SK-N-SH (cell line): Measurements from ENCODE around the gene WDR64. TPM values are rescaled to one million over a fixed set of nuclear protein-coding genes. Genes with fewer than 3 reads are reported as not detected.

Experiments used
- CTCF ChIA-PET: fragments of 300-600, 350-600 bp; formaldehyde crosslinking; extraction: SDS; loops from one replicate; lab custom pipeline; 2021; lab: Yijun Ruan, JAX
- POLR2A ChIA-PET: fragments of 350-600 bp; sonication (Branson Sonifier 250); formaldehyde crosslinking; extraction: SDS; loops from one replicate; lab custom pipeline; 2020; ENCODE audit warnings: antibody characterized with exemption, inconsistent platforms; lab: Yijun Ruan, JAX
- DNase-seq: peaks from one replicate; pipeline ENCODE4 v3.0.0; 2012
- H2AFZ ChIP-seq: fragments of 200-600 bp; sonication (generic); 2 replicates; pipeline ENCODE4 v1.8.1; 2016; ENCODE audit warnings: antibody characterized with exemption, mild to moderate bottlenecking, low read depth
- H3F3A ChIP-seq: fragments of 200-600 bp; sonication (generic); replicated peaks from 2 replicates; pipeline ENCODE3; 2016; ENCODE audit warnings: antibody characterized with exemption, mild to moderate bottlenecking; ENCODE audit not compliant: insufficient read depth
- H3K27ac ChIP-seq, 2 experiments: fragments of 200-500 bp in 1 of 2; fragments of 200-600 bp in 1 of 2; sonication (Bioruptor generic) in 1 of 2; sonication (generic), shearing (Covaris generic) in 1 of 2; 2 replicates each; pipeline versions ENCODE4 v1.5.1 to v1.6.1; 2014 to 2016; ENCODE audit warnings: low read depth in 2 of 2, inconsistent platforms in 1 of 2, low read length in 1 of 2, mild to moderate bottlenecking in 1 of 2, mixed read lengths in 1 of 2
- H3K27me3 ChIP-seq: fragments of 200-600 bp; sonication (generic), shearing (Covaris generic); 2 replicates; pipeline ENCODE4 v1.6.1; 2016; ENCODE audit warnings: mixed run types; ENCODE audit not compliant: insufficient read depth
- H3K36me3 ChIP-seq, 2 experiments: fragments of 200-500 bp in 1 of 2; fragments of 200-600 bp in 1 of 2; sonication (Bioruptor generic) in 1 of 2; sonication (generic) in 1 of 2; replicated peaks in 1 of 2; 2 replicates each; pipeline versions ENCODE3 to v1.5.1; 2014 to 2016; ENCODE audit warnings: low read length in 1 of 2, mild to moderate bottlenecking in 1 of 2; ENCODE audit not compliant: insufficient read depth in 2 of 2, control insufficient read depth in 1 of 2
- H3K4me1 ChIP-seq, 2 experiments: fragments of 200-500 bp in 1 of 2; fragments of 200-600 bp in 1 of 2; sonication (Bioruptor generic) in 1 of 2; sonication (generic), shearing (Covaris generic) in 1 of 2; 2 replicates each; pipeline versions ENCODE4 v1.5.1 to v1.6.1; 2014 to 2016; ENCODE audit warnings: low read depth in 1 of 2, low read length in 1 of 2, mixed run types in 1 of 2; ENCODE audit not compliant: insufficient read depth in 2 of 2, control insufficient read depth in 1 of 2
- H3K4me2 ChIP-seq: fragments of 200-600 bp; sonication (generic), shearing (Covaris generic); 2 replicates; pipeline ENCODE4 v1.6.1; 2017; ENCODE audit warnings: mixed run types
- H3K4me3 ChIP-seq, 2 experiments: fragments of 200-500 bp in 1 of 2; fragments of 200-600 bp in 1 of 2; sonication (Bioruptor generic) in 1 of 2; sonication (generic), shearing (Covaris generic) in 1 of 2; 2 replicates each; pipeline versions ENCODE4 v1.5.1 to v1.8.1; 2014 to 2016; ENCODE audit warnings: low read depth in 2 of 2, inconsistent platforms in 1 of 2, low read length in 1 of 2, mild to moderate bottlenecking in 1 of 2, mixed read lengths in 1 of 2, moderate library complexity in 1 of 2
- H3K79me2 ChIP-seq: fragments of 200-600 bp; sonication (generic); 2 replicates; pipeline ENCODE4 v1.8.1; 2017; ENCODE audit warnings: mild to moderate bottlenecking; ENCODE audit not compliant: insufficient read depth
- H3K9ac ChIP-seq: fragments of 200-600 bp; sonication (generic); 2 replicates; pipeline ENCODE4 v1.6.1; 2017; ENCODE audit warnings: mixed run types
- H3K9me2 ChIP-seq: fragments of 200-600 bp; sonication (generic); 2 replicates; pipeline ENCODE4 v1.6.1; 2017; ENCODE audit warnings: mixed run types
- H3K9me3 ChIP-seq: fragments of 200-600 bp; sonication (generic); 2 replicates; pipeline ENCODE4 v1.6.1; 2017; ENCODE audit warnings: mixed run types, mild to moderate bottlenecking, moderate library complexity
- H4K20me1 ChIP-seq: fragments of 200-600 bp; sonication (generic); 2 replicates; pipeline ENCODE4 v1.6.1; 2017; ENCODE audit warnings: mild to moderate bottlenecking, mixed run types; ENCODE audit not compliant: insufficient read depth
- CHD2 ChIP-seq: fragments of 150-350 bp; IDR thresholded peaks from 2 replicates; pipeline ENCODE4 v1.6.1; 2018; ENCODE audit warnings: low read length; ENCODE audit not compliant: partially characterized antibody
- EP300 ChIP-seq, 2 experiments: IDR thresholded peaks; 2 replicates each; pipeline versions ENCODE4 v1.4.0 to v1.6.1; 2012; ENCODE audit warnings: borderline replicate concordance in 1 of 2, low read depth in 1 of 2, low read length in 1 of 2
- FOSL2 ChIP-seq: IDR thresholded peaks from 2 replicates; pipeline ENCODE4 v1.4.0; 2012; ENCODE audit warnings: low read depth, mild to moderate bottlenecking, moderate library complexity, borderline replicate concordance
- GABPA ChIP-seq: IDR thresholded peaks from 2 replicates; pipeline ENCODE4 v1.4.0; 2012; ENCODE audit warnings: low read depth, mild to moderate bottlenecking
- IRF3 ChIP-seq: fragments of 150-350 bp; IDR thresholded peaks from 2 replicates; pipeline ENCODE4 v1.6.1; 2016; ENCODE audit warnings: mild to moderate bottlenecking, low read depth, low read length
- JUND ChIP-seq: IDR thresholded peaks from 2 replicates; pipeline ENCODE4 v1.4.0; 2012
- MEF2A ChIP-seq: IDR thresholded peaks from 2 replicates; pipeline ENCODE4 v1.4.0; 2012; ENCODE audit warnings: low read depth, borderline replicate concordance
- MXI1 ChIP-seq: IDR thresholded peaks from 2 replicates; pipeline ENCODE4 v1.6.1; 2012; ENCODE audit warnings: mild to moderate bottlenecking, low read depth, low read length, improper control_type of control experiment
- NFIC ChIP-seq: IDR thresholded peaks from 2 replicates; pipeline ENCODE4 v1.4.0; 2012; ENCODE audit warnings: borderline replicate concordance
- RAD21 ChIP-seq: IDR thresholded peaks from 2 replicates; pipeline ENCODE4 v1.6.1; 2012; ENCODE audit warnings: mild to moderate bottlenecking, low read length
- RCOR1 ChIP-seq: fragments of 150-350 bp; IDR thresholded peaks from 2 replicates; pipeline ENCODE4 v1.6.1; 2017; ENCODE audit warnings: antibody characterized with exemption, low read length
- RFX5 ChIP-seq: IDR thresholded peaks from 2 replicates; pipeline ENCODE4 v1.6.1; 2012; ENCODE audit warnings: mild to moderate bottlenecking, improper control_type of control experiment, low read length
- RXRA ChIP-seq: IDR thresholded peaks from 2 replicates; pipeline ENCODE4 v1.4.0; 2012; ENCODE audit warnings: low read depth, mild to moderate bottlenecking, borderline replicate concordance
- SMC3 ChIP-seq: IDR thresholded peaks from 2 replicates; pipeline ENCODE4 v1.6.1; 2012; ENCODE audit warnings: low read depth, low read length, improper control_type of control experiment
- TAF1 ChIP-seq: IDR thresholded peaks from 2 replicates; pipeline ENCODE4 v1.6.1; 2012; ENCODE audit warnings: low read depth, mild to moderate bottlenecking, low read length, moderate library complexity, borderline replicate concordance
- YY1 ChIP-seq: IDR thresholded peaks from 2 replicates; pipeline ENCODE4 v1.4.0; 2012; ENCODE audit warnings: low read depth, mild to moderate bottlenecking
- WGBS: methylation state at CpG from one replicate; pipeline ENCODE4 v1.1.6; 2017; ENCODE audit warnings: low lambda C conversion rate; 5-methylcytosine and 5-hydroxymethylcytosine counted together
- polyA plus RNA-seq, 3 experiments: library from polyadenylated mRNA; depleted of rRNA; stranded (reverse); fragments of >200 nt; gene quantifications; 2 replicates each; pipeline ENCODE4 v1.2.3, GENCODE V29; 2012
- TF ChIP-seq, protein P1 (sequence below): IDR thresholded peaks from 2 replicates; pipeline ENCODE4 v1.6.1; 2012; ENCODE audit warnings: mild to moderate bottlenecking, low read depth, low read length, moderate library complexity
- TF ChIP-seq, protein P2 (sequence below): IDR thresholded peaks from 2 replicates; pipeline ENCODE4 v1.4.0; 2012; ENCODE audit warnings: low read depth, borderline replicate concordance
- TF ChIP-seq, protein P3 (sequence below): IDR thresholded peaks from 2 replicates; pipeline ENCODE4; 2012
- TF ChIP-seq, protein P4 (sequence below): fragments of 150-350 bp; IDR thresholded peaks from 2 replicates; pipeline ENCODE4 v1.6.1; 2017; ENCODE audit warnings: antibody characterized with exemption, low read length, low read depth, borderline replicate concordance

Gene WDR64
- polyA plus RNA-seq, 1 of the 3 experiments (the other 2 are of a cell fraction) = not detected

GRCh38 chr1:241724741-241725356 is 72.8 kb downstream of the WDR64 start:
- Histone ChIP-seq H3F3A (no peaks in the 10 kb centered on the region), H3K27me3 (no peaks in the 10 kb centered on the region), H3K9ac (no peak overlapping the region), H2AFZ (no peak overlapping the region), H3K4me2 (no peak overlapping the region), H3K79me2 (no peaks in the 10 kb centered on the region), H3K9me2 (no peaks in the 10 kb centered on the region), H3K9me3 (no peaks in the 10 kb centered on the region), H4K20me1 (no peaks in the 10 kb centered on the region), H3K4me3 (no peak overlapping the region), H3K27ac (no peak overlapping the region), H3K36me3 (no peaks in the 10 kb centered on the region), H3K4me1 (no peaks in the 10 kb centered on the region)
- ChIA-PET CTCF (interaction anchor here (0.7 kb wide), 2 partner anchors 61 to 70 kb away, joined by 3 read pairs; no protein-coding TSS in a partner anchor), POLR2A (no interaction called here)
- TF ChIP-seq RCOR1 = no peak
- TF ChIP-seq SMC3 = no peak
- no peak for TF ChIP-seq NFIC
- TF ChIP-seq TAF1 = no peak
- TF ChIP-seq RAD21 = no peak
- TF ChIP-seq RXRA = no peak
- TF ChIP-seq MEF2A = no peak
- TF ChIP-seq, protein P1, sequence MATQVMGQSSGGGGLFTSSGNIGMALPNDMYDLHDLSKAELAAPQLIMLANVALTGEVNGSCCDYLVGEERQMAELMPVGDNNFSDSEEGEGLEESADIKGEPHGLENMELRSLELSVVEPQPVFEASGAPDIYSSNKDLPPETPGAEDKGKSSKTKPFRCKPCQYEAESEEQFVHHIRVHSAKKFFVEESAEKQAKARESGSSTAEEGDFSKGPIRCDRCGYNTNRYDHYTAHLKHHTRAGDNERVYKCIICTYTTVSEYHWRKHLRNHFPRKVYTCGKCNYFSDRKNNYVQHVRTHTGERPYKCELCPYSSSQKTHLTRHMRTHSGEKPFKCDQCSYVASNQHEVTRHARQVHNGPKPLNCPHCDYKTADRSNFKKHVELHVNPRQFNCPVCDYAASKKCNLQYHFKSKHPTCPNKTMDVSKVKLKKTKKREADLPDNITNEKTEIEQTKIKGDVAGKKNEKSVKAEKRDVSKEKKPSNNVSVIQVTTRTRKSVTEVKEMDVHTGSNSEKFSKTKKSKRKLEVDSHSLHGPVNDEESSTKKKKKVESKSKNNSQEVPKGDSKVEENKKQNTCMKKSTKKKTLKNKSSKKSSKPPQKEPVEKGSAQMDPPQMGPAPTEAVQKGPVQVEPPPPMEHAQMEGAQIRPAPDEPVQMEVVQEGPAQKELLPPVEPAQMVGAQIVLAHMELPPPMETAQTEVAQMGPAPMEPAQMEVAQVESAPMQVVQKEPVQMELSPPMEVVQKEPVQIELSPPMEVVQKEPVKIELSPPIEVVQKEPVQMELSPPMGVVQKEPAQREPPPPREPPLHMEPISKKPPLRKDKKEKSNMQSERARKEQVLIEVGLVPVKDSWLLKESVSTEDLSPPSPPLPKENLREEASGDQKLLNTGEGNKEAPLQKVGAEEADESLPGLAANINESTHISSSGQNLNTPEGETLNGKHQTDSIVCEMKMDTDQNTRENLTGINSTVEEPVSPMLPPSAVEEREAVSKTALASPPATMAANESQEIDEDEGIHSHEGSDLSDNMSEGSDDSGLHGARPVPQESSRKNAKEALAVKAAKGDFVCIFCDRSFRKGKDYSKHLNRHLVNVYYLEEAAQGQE = no peak
- no peak for TF ChIP-seq RFX5
- TF ChIP-seq CHD2 = no peak
- TF ChIP-seq, protein P2, sequence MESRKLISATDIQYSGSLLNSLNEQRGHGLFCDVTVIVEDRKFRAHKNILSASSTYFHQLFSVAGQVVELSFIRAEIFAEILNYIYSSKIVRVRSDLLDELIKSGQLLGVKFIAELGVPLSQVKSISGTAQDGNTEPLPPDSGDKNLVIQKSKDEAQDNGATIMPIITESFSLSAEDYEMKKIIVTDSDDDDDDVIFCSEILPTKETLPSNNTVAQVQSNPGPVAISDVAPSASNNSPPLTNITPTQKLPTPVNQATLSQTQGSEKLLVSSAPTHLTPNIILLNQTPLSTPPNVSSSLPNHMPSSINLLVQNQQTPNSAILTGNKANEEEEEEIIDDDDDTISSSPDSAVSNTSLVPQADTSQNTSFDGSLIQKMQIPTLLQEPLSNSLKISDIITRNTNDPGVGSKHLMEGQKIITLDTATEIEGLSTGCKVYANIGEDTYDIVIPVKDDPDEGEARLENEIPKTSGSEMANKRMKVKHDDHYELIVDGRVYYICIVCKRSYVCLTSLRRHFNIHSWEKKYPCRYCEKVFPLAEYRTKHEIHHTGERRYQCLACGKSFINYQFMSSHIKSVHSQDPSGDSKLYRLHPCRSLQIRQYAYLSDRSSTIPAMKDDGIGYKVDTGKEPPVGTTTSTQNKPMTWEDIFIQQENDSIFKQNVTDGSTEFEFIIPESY = no peak
- TF ChIP-seq, protein P3, sequence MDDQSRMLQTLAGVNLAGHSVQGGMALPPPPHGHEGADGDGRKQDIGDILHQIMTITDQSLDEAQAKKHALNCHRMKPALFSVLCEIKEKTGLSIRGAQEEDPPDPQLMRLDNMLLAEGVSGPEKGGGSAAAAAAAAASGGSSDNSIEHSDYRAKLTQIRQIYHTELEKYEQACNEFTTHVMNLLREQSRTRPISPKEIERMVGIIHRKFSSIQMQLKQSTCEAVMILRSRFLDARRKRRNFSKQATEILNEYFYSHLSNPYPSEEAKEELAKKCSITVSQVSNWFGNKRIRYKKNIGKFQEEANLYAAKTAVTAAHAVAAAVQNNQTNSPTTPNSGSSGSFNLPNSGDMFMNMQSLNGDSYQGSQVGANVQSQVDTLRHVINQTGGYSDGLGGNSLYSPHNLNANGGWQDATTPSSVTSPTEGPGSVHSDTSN = no peak
- TF ChIP-seq GABPA = no peak
- no peak for TF ChIP-seq FOSL2
- no peak for TF ChIP-seq IRF3
- TF ChIP-seq, protein P4, sequence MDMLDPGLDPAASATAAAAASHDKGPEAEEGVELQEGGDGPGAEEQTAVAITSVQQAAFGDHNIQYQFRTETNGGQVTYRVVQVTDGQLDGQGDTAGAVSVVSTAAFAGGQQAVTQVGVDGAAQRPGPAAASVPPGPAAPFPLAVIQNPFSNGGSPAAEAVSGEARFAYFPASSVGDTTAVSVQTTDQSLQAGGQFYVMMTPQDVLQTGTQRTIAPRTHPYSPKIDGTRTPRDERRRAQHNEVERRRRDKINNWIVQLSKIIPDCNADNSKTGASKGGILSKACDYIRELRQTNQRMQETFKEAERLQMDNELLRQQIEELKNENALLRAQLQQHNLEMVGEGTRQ = no peak
- TF ChIP-seq EP300 (IDR thresholded peaks at IDR 0.05; ENCODE audit: borderline replicate concordance in 1 of 2, low read depth in 1 of 2, low read length in 1 of 2) = no peak
- no peak for TF ChIP-seq YY1
- TF ChIP-seq JUND = no peak
- TF ChIP-seq MXI1 = no peak
- 56% methylated on average over 4 of the region's 4 CpGs for WGBS
- DNase-seq = no peak
